IMR-90 (cell line): ENCODE measurements around the gene KRT76. TPM values are rescaled to one million over a fixed set of nuclear protein-coding genes. Genes with fewer than 3 reads are reported as not detected.
A peak's percentile ranks its signal among the peaks of the same experiment; 100 is the strongest.

ENCODE experiments used
- ATAC-seq: fragments of 200-7000 bp; cut with Tn5 transposase; 2 replicates; pipeline ENCODE4 v1.9.1; 2020; ENCODE audit warnings: low read depth, mild to moderate bottlenecking, moderate library complexity
- BruUV-seq: library from RNA; stranded (reverse); fragments of 400-500 nt; replicated peaks from 2 replicates; lab custom pipeline; 2021; lab: Mats Ljungman, UMichigan
- CTCF ChIA-PET: fragments of 300-600 bp; formaldehyde crosslinking; extraction: SDS; loops from one replicate; lab custom pipeline; 2021; ENCODE audit warnings: antibody characterized with exemption; lab: Yijun Ruan, JAX
- POLR2A ChIA-PET: fragments of 300-600 bp; sonication (Branson Sonifier 250); formaldehyde crosslinking; loops from one replicate; lab custom pipeline; 2022; ENCODE audit warnings: antibody characterized with exemption; ENCODE audit not compliant: unreplicated experiment; lab: Charles Lee
- DNase-seq: peaks from one replicate; pipeline ENCODE4 v3.0.0; 2013
- H2AFZ ChIP-seq: replicated peaks from 2 replicates; pipeline ENCODE3; 2013; ENCODE audit warnings: low read length, mild to moderate bottlenecking; ENCODE audit not compliant: poor library complexity
- H2AK5ac ChIP-seq: 2 replicates; pipeline ENCODE4 v1.6.1; 2013; ENCODE audit warnings: low read depth, low read length, inconsistent platforms
- H2AK9ac ChIP-seq: replicated peaks from 2 replicates; pipeline ENCODE3; 2013; ENCODE audit warnings: mild to moderate bottlenecking, low read depth, low read length, moderate library complexity; ENCODE audit not compliant: poor library complexity
- H2BK120ac ChIP-seq: 2 replicates; pipeline ENCODE4 v1.6.1; 2013; ENCODE audit warnings: low read depth, low read length, inconsistent platforms
- H2BK15ac ChIP-seq: 3 replicates; pipeline ENCODE4 v1.6.1; 2013; ENCODE audit warnings: low read depth, low read length, inconsistent platforms
- H2BK20ac ChIP-seq: 2 replicates; pipeline ENCODE4 v1.6.1; 2013; ENCODE audit warnings: low read depth, mild to moderate bottlenecking, inconsistent platforms, low read length, moderate library complexity
- H2BK5ac ChIP-seq: 2 replicates; pipeline ENCODE4 v1.6.1; 2013; ENCODE audit warnings: mild to moderate bottlenecking, low read depth, low read length, inconsistent platforms; ENCODE audit not compliant: poor library complexity, severe bottlenecking
- H3K14ac ChIP-seq: replicated peaks from 2 replicates; pipeline ENCODE4 v1.6.1; 2013; ENCODE audit warnings: low read depth, low read length, inconsistent platforms
- H3K18ac ChIP-seq: 2 replicates; pipeline ENCODE4 v1.6.1; 2013; ENCODE audit warnings: low read depth, low read length, control low read depth
- H3K23ac ChIP-seq: 2 replicates; pipeline ENCODE4 v1.6.1; 2013; ENCODE audit warnings: low read depth, low read length, inconsistent platforms
- H3K27ac ChIP-seq: 2 replicates; pipeline ENCODE4 v1.5.1; 2013; ENCODE audit warnings: mild to moderate bottlenecking, control low read depth, low read length; ENCODE audit not compliant: insufficient read depth
- H3K27me3 ChIP-seq: 2 replicates; pipeline ENCODE4 v1.6.1; 2013; ENCODE audit warnings: low read length; ENCODE audit not compliant: control insufficient read depth, insufficient read depth
- H3K36me3 ChIP-seq: 2 replicates; pipeline ENCODE4 v1.6.1; 2013; ENCODE audit warnings: low read length, mixed read lengths; ENCODE audit not compliant: control insufficient read depth, insufficient read depth
- H3K4ac ChIP-seq: 2 replicates; pipeline ENCODE4 v1.6.1; 2013; ENCODE audit warnings: low read depth, low read length, inconsistent platforms
- H3K4me1 ChIP-seq: 2 replicates; pipeline ENCODE4 v1.6.1; 2013; ENCODE audit warnings: low read length, mixed read lengths; ENCODE audit not compliant: control insufficient read depth, insufficient read depth
- H3K4me2 ChIP-seq: 2 replicates; pipeline ENCODE4 v1.6.1; 2013; ENCODE audit warnings: low read depth, mild to moderate bottlenecking, control low read depth, low read length, moderate library complexity
- H3K4me3 ChIP-seq: 2 replicates; pipeline ENCODE4 v1.5.1; 2013; ENCODE audit warnings: low read depth, mild to moderate bottlenecking, control low read depth, low read length, moderate library complexity; ENCODE audit not compliant: insufficient read depth
- H3K56ac ChIP-seq: 2 replicates; pipeline ENCODE4 v1.6.1; 2013; ENCODE audit warnings: low read length, inconsistent platforms; ENCODE audit not compliant: insufficient read depth; ENCODE audit errors: extremely low read depth
- H3K79me1 ChIP-seq, 2 experiments: 2 replicates each; pipeline ENCODE4 v1.6.1; 2013; ENCODE audit warnings: low read length in 2 of 2, inconsistent platforms in 1 of 2, low read depth in 1 of 2
- H3K9ac ChIP-seq: 2 replicates; pipeline ENCODE4 v1.6.1; 2013; ENCODE audit warnings: low read depth, low read length, control low read depth
- H3K9me1 ChIP-seq: 2 replicates; pipeline ENCODE4 v1.6.1; 2013; ENCODE audit warnings: low read length, inconsistent platforms; ENCODE audit not compliant: insufficient read depth
- H3K9me3 ChIP-seq: 2 replicates; pipeline ENCODE4 v1.6.1; 2013; ENCODE audit warnings: low read length; ENCODE audit not compliant: control insufficient read depth, insufficient read depth
- H4K20me1 ChIP-seq: 2 replicates; pipeline ENCODE4 v1.6.1; 2013; ENCODE audit warnings: low read length, inconsistent platforms; ENCODE audit not compliant: insufficient read depth
- H4K5ac ChIP-seq: 2 replicates; pipeline ENCODE4 v1.6.1; 2013; ENCODE audit warnings: mild to moderate bottlenecking, low read depth, low read length, control low read depth
- H4K8ac ChIP-seq, 2 experiments: 2 replicates each; pipeline ENCODE4 v1.6.1; 2013; ENCODE audit warnings: low read depth in 2 of 2, low read length in 2 of 2, control low read depth in 1 of 2, inconsistent platforms in 1 of 2
- H4K91ac ChIP-seq: 2 replicates; pipeline ENCODE4 v1.6.1; 2013; ENCODE audit warnings: low read depth, low read length, inconsistent platforms; ENCODE audit not compliant: insufficient read depth
- BHLHE40 ChIP-seq: fragments of 150-350 bp; IDR thresholded peaks from 2 replicates; pipeline ENCODE4 v1.6.1; 2016; ENCODE audit warnings: mild to moderate bottlenecking, low read depth, low read length
- CEBPB ChIP-seq: IDR thresholded peaks from 2 replicates; pipeline ENCODE4 v1.6.1; 2012; ENCODE audit warnings: low read depth, low read length, improper control_type of control experiment
- CHD1 ChIP-seq: IDR thresholded peaks from 2 replicates; pipeline ENCODE4 v1.6.1; 2012; ENCODE audit warnings: low read depth, low read length, improper control_type of control experiment
- FOS ChIP-seq: fragments of 150-350 bp; IDR thresholded peaks from 2 replicates; pipeline ENCODE4 v1.6.1; 2016; ENCODE audit warnings: low read depth, low read length
- MAFK ChIP-seq: IDR thresholded peaks from 2 replicates; pipeline ENCODE4 v1.6.1; 2012; ENCODE audit warnings: low read depth, low read length, improper control_type of control experiment
- MAZ ChIP-seq: IDR thresholded peaks from 2 replicates; pipeline ENCODE4 v1.6.1; 2012; ENCODE audit warnings: low read depth, mild to moderate bottlenecking, low read length, improper control_type of control experiment, moderate library complexity, borderline replicate concordance
- MXI1 ChIP-seq: IDR thresholded peaks from 2 replicates; pipeline ENCODE4 v1.6.1; 2012; ENCODE audit warnings: low read depth, mild to moderate bottlenecking, low read length, moderate library complexity, borderline replicate concordance
- RAD21 ChIP-seq: IDR thresholded peaks from 2 replicates; pipeline ENCODE4 v1.6.1; 2012; ENCODE audit warnings: low read length, improper control_type of control experiment
- RCOR1 ChIP-seq: IDR thresholded peaks from 2 replicates; pipeline ENCODE4 v1.6.1; 2012; ENCODE audit warnings: mild to moderate bottlenecking, low read length, improper control_type of control experiment; ENCODE audit not compliant: insufficient replicate concordance
- SMC3 ChIP-seq: fragments of 150-350 bp; IDR thresholded peaks from 2 replicates; pipeline ENCODE4 v1.6.1; 2016; ENCODE audit warnings: low read depth, mild to moderate bottlenecking, antibody characterized with exemption, low read length, moderate library complexity
- USF2 ChIP-seq: fragments of 150-350 bp; IDR thresholded peaks from 2 replicates; pipeline ENCODE4 v1.6.1; 2017; ENCODE audit warnings: mild to moderate bottlenecking, antibody characterized with exemption, low read length, low read depth
- WGBS, 2 experiments: methylation state at CpG; one replicate each; pipeline versions ENCODE4 v1.1.5 to v1.1.7; 2013; ENCODE audit warnings: missing lambda C conversion rate in 2 of 2; ENCODE audit not compliant: insufficient read length in 1 of 2; ENCODE audit errors: extremely low coverage in 2 of 2; 5-methylcytosine and 5-hydroxymethylcytosine counted together
- dilution Hi-C: fragments of 300-500 bp; cut with HindIII; formaldehyde crosslinking; loops from one replicate; pipeline ENCODE4 v1.14.3; 2018; ENCODE audit warnings: low sequenced_read_pairs; ENCODE audit not compliant: unreplicated experiment
- in situ Hi-C: fragments of 300-500 bp; cut with MboI; formaldehyde crosslinking; loops from 3 replicates; pipeline ENCODE4 v1.14.3; 2019; ENCODE audit warnings: low sequenced_read_pairs, inconsistent platforms, mixed read lengths
- intact Hi-C: fragments of 100-400 bp; cut with micrococcal nuclease; formaldehyde crosslinking; loops from 2 replicates; pipeline ENCODE4 v1.10.0; 2022
- microRNA-seq, 2 experiments: library from miRNA; stranded (forward) in 1 of 2; unstranded in 1 of 2; fragments of 10-50 nt in 1 of 2; fragments of <30 nt in 1 of 2; gene quantifications in 1 of 2; microRNA quantifications in 1 of 2; one replicate each; pipeline versions ENCODE3 to v1.1.0; 2013 to 2020; ENCODE audit not compliant: insufficient read depth in 1 of 2, insufficient read length in 1 of 2, unreplicated experiment in 1 of 2
- polyA plus RNA-seq, 3 experiments: library from polyadenylated mRNA; depleted of rRNA; stranded (reverse); fragments of >200 nt; gene quantifications; 2 replicates each; pipeline ENCODE4 v1.2.3, GENCODE V29; 2012; ENCODE audit warnings: low replicate concordance in 1 of 3
- small RNA-seq, 5 experiments: library from RNA; depleted of rRNA; stranded (forward); fragments of <200 nt; gene quantifications; one replicate each; pipeline ENCODE3, GENCODE V24; 2012
- total RNA-seq: library from RNA; depleted of rRNA; stranded (reverse); fragments of >200 nt; gene quantifications from 2 replicates; pipeline ENCODE4 v1.2.3, GENCODE V29; 2012; rRNA removed

Gene KRT76
- total and polyA plus RNA-seq, 2 of the 4 experiments (the other 2 are of a cell fraction) = not detected

GRCh38 chr12:52720365-52720886 lies 56.7 kb downstream of the KRT76 start:
- peaks cover 18% of the 10 kb centered on the region for H3K27me3 ChIP-seq
- no peaks in the 10 kb centered on the region for H3K4me1 ChIP-seq
- no peak overlapping the region for H3K4me2 ChIP-seq
- H3K9me1 ChIP-seq = no peaks in the 10 kb centered on the region
- no peak overlapping the region for H3K14ac ChIP-seq
- H4K91ac ChIP-seq = no peak overlapping the region
- H4K5ac ChIP-seq = no peak overlapping the region
- H3K9me3 ChIP-seq = no peaks in the 10 kb centered on the region
- no peak overlapping the region for H3K4me3 ChIP-seq
- in situ Hi-C loops (no loop called here), intact Hi-C loops (loop anchor here (10.0 kb wide), 1 partner anchor 144 kb away; no protein-coding TSS in a partner anchor), dilution Hi-C loops (no loop called here)
- WGBS, 2 experiments = 65% methylated on average over 4 of the region's 8 CpGs; no CpG with 5 or more reads in 1 of the 2 experiments
- no peak overlapping the region for H2BK5ac ChIP-seq
- no peak overlapping the region for H3K9ac ChIP-seq
- H4K20me1 ChIP-seq = no peaks in the 10 kb centered on the region
- no peak overlapping the region for H3K56ac ChIP-seq
- H3K18ac ChIP-seq = no peak overlapping the region
- no peak overlapping the region for H3K4ac ChIP-seq
- H2BK120ac ChIP-seq = no peak overlapping the region
- H3K79me1 ChIP-seq = no peaks in the 10 kb centered on the region
- H2AFZ ChIP-seq = no peak overlapping the region
- no peaks in the 10 kb centered on the region for H3K36me3 ChIP-seq
- ChIA-PET POLR2A (no interaction called here), CTCF (no interaction called here)
- H2AK5ac ChIP-seq = no peak overlapping the region
- no peak overlapping the region for H2BK15ac ChIP-seq
- TF ChIP-seq CEBPB (no peak), BHLHE40 (no peak), CHD1 (no peak), FOS (no peak), MAFK (no peak), SMC3 (no peak), MXI1 (no peak), RCOR1 (no peak), USF2 (no peak), RAD21 (no peak), MAZ (no peak)
- H2BK20ac ChIP-seq = no peak overlapping the region
- no TSS peak for BruUV-seq
- no peak overlapping the region for H3K27ac ChIP-seq
- H3K23ac ChIP-seq = no peak overlapping the region
- peak; percentile 38 for DNase-seq
- no peak overlapping the region for H2AK9ac ChIP-seq
- no peak for ATAC-seq
- no peak overlapping the region for H4K8ac ChIP-seq

Small RNAs within 50 kb of the gene (microRNA-seq; reads per million reads assigned to microRNA genes)
- gene AC107016.2 (ENCODE audit: insufficient read depth, insufficient read length) = not detected

Small RNAs within 50 kb of the gene (small RNA-seq; reads per million reads assigned to genes)
- 0 reads per million in 5 experiments for gene AC107016.2

Other genes starting within 250 kb of the KRT76 start
- gene KRT71, start 224.2 kb downstream of the KRT76 start, total RNA-seq = not detected in 2 replicates
- not detected in 2 replicates for gene KRT71, start 224.2 kb downstream of the KRT76 start, polyA plus RNA-seq (2012; rRNA removed)
- gene KRT74, start 203.5 kb downstream of the KRT76 start, total RNA-seq = not detected in 2 replicates
- not detected in 2 replicates for gene KRT74, start 203.5 kb downstream of the KRT76 start, polyA plus RNA-seq (2012; rRNA removed)
- not detected in 2 replicates for gene KRT72, start 175.9 kb downstream of the KRT76 start, total RNA-seq
- gene KRT72, start 175.9 kb downstream of the KRT76 start, polyA plus RNA-seq (2012; rRNA removed) = not detected in 2 replicates
- not detected in 2 replicates for gene KRT73, start 158.8 kb downstream of the KRT76 start, total RNA-seq
- not detected in 2 replicates for gene KRT73, start 158.8 kb downstream of the KRT76 start, polyA plus RNA-seq (2012; rRNA removed)
- not detected in 2 replicates for gene KRT2, start 125.1 kb downstream of the KRT76 start, total RNA-seq
- gene KRT2, start 125.1 kb downstream of the KRT76 start, polyA plus RNA-seq (2012; rRNA removed) = not detected in 2 replicates
- not detected in 2 replicates for gene KRT1, start 96.9 kb downstream of the KRT76 start, total RNA-seq
- not detected in 2 replicates for gene KRT1, start 96.9 kb downstream of the KRT76 start, polyA plus RNA-seq (2012; rRNA removed)
- not detected in 2 replicates for gene KRT77, start 73.8 kb downstream of the KRT76 start, total RNA-seq
- gene KRT77, start 73.8 kb downstream of the KRT76 start, polyA plus RNA-seq (2012; rRNA removed) = not detected in 2 replicates
- gene KRT3, start 18.8 kb upstream of the KRT76 start, total RNA-seq = not detected in 2 replicates
- not detected in 2 replicates for gene KRT3, start 18.8 kb upstream of the KRT76 start, polyA plus RNA-seq (2012; rRNA removed)
- gene KRT4, start 36.8 kb upstream of the KRT76 start, total RNA-seq = under 0.01 TPM in 1 of 2 replicates, not detected in the other
- gene KRT4, start 36.8 kb upstream of the KRT76 start, polyA plus RNA-seq (2012; rRNA removed) = 0.03 and 0.07 TPM in 2 replicates
- gene KRT79, start 57.0 kb upstream of the KRT76 start, total RNA-seq = under 0.01 TPM in 1 of 2 replicates, not detected in the other
- 0.09 and 0.24 TPM in 2 replicates for gene KRT79, start 57.0 kb upstream of the KRT76 start, polyA plus RNA-seq (2012; rRNA removed)
- gene KRT78, start 71.6 kb upstream of the KRT76 start, total RNA-seq = not detected in 2 replicates
- gene KRT78, start 71.6 kb upstream of the KRT76 start, polyA plus RNA-seq (2012; rRNA removed) = not detected in 2 replicates
- 10.9 and 14.2 TPM in 2 replicates for gene KRT8, start 127.7 kb upstream of the KRT76 start, total RNA-seq
- gene KRT8, start 127.7 kb upstream of the KRT76 start, polyA plus RNA-seq (2012; rRNA removed) = 38.6 and 39.3 TPM in 2 replicates
- 465 and 488 TPM in 2 replicates for gene KRT18, start 171.8 kb upstream of the KRT76 start, total RNA-seq
- gene KRT18, start 171.8 kb upstream of the KRT76 start, polyA plus RNA-seq (2012; rRNA removed) = 272 and 287 TPM in 2 replicates
- 671 and 1,144 TPM in 2 replicates for gene EIF4B, start 229.1 kb upstream of the KRT76 start, total RNA-seq
- 227 and 313 TPM in 2 replicates for gene EIF4B, start 229.1 kb upstream of the KRT76 start, polyA plus RNA-seq (2012; rRNA removed)